Erythroblast (primary cell): ENCODE data around the gene COL25A1.

Experiments used
- GATA1 ChIP-seq: IDR thresholded peaks from 2 replicates; pipeline ENCODE4 v1.6.1; 2011; ENCODE audit warnings: low read depth, mild to moderate bottlenecking, control low read depth, low read length, moderate library complexity
- POLR2A ChIP-seq: IDR thresholded peaks from 2 replicates; pipeline ENCODE4 v1.6.1; 2011; ENCODE audit warnings: mild to moderate bottlenecking, low read length

DNA sequence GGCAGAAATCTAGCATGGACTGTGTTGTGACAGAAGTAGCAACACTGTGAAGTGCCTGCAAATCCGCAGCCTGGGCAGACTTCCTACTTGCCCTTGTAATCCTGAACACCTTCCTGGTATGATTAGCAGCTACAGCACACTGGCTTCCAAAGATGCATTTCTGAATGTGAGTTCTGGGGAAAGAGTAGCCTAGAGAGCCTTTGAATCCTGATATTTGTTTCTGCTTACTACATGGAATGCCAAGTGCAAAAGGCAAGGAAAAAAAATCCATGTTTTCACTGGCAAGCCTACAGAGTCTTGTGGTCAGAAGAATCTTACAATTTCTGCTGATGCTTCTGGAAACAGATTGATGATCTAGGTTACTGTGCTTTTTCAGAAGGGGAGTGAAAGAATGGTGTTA, 223.7 kb downstream of the COL25A1 start:
- TF ChIP-seq POLR2A (no peak), GATA1 (no peak)
